HepG2 (cell line): ENCODE results near the gene LARP1. TPM values are rescaled to one million over a fixed set of nuclear protein-coding genes. Genes with fewer than 3 reads are reported as not detected.
A peak's percentile ranks its signal among the peaks of the same experiment; 100 is the strongest.

Experiments used
- ATAC-seq: fragments of 200-7000 bp; cut with Tn5 transposase; 3 replicates; pipeline ENCODE4 v1.9.1; 2020; ENCODE audit warnings: mild to moderate bottlenecking, moderate library complexity
- Bru-seq: library from RNA; stranded (reverse); fragments of 400-500 nt; gene quantifications from one replicate; lab custom pipeline; 2021; lab: Mats Ljungman, UMichigan
- BruChase-seq, 2 experiments: library from RNA; stranded (reverse); fragments of 400-500 nt; gene quantifications; one replicate each; lab custom pipeline; 2021; lab: Mats Ljungman, UMichigan
- BruUV-seq: library from RNA; stranded (reverse); fragments of 400-500 nt; replicated peaks from 2 replicates; lab custom pipeline; 2021; lab: Mats Ljungman, UMichigan
- CTCF ChIA-PET: fragments of 300-600 bp; formaldehyde crosslinking; extraction: SDS; loops from one replicate; lab custom pipeline; 2021; ENCODE audit warnings: low total read pairs, inconsistent platforms, low intra/inter-chr PET ratio; lab: Yijun Ruan, JAX
- POLR2A ChIA-PET: fragments of 350-600 bp; sonication (Branson Sonifier 250); formaldehyde crosslinking; loops from one replicate; lab custom pipeline; 2020; ENCODE audit warnings: antibody characterized with exemption, inconsistent platforms; lab: Yijun Ruan, JAX
- DNase-seq: peaks from one replicate; pipeline ENCODE4 v3.0.0-alpha.2; 2015; ENCODE audit warnings: low spot score
- FAIRE-seq: peaks from 3 replicates; lab custom pipeline; 2011; peaks lifted over from hg19 to GRCh38; lab: Jason Lieb, UNC
- H2AFZ ChIP-seq: one replicate; pipeline ENCODE4 v1.6.1; 2011; ENCODE audit warnings: low read length, inconsistent platforms
- H3K27ac ChIP-seq: fragments of 300-600 bp; 3 replicates; pipeline ENCODE4 v1.8.0; 2011; ENCODE audit warnings: mixed run types, mild to moderate bottlenecking, mixed read lengths, low read length, inconsistent platforms; ENCODE audit not compliant: insufficient read depth; ENCODE audit errors: extremely low read length
- H3K27me3 ChIP-seq, 2 experiments: fragments of 200-600 bp in 1 of 2; 2 replicates in 1 of 2; 3 replicates in 1 of 2; pipeline versions ENCODE4 v1.6.0 to v1.8.0; 2011; ENCODE audit warnings: low read length in 2 of 2, mild to moderate bottlenecking in 2 of 2, moderate library complexity in 2 of 2, inconsistent platforms in 1 of 2; ENCODE audit not compliant: insufficient read depth in 2 of 2, control insufficient read depth in 1 of 2
- H3K36me3 ChIP-seq, 2 experiments: fragments of 200-600 bp in 1 of 2; replicated peaks in 1 of 2; 2 replicates in 1 of 2; 3 replicates in 1 of 2; pipeline versions ENCODE4 v1.5.1 to v1.8.0; 2011; ENCODE audit warnings: low read length in 2 of 2, inconsistent platforms in 1 of 2; ENCODE audit not compliant: insufficient read depth in 2 of 2, control insufficient read depth in 1 of 2
- H3K4me1 ChIP-seq: 2 replicates; pipeline ENCODE4 v1.5.1; 2012; ENCODE audit warnings: low read length, inconsistent platforms; ENCODE audit not compliant: insufficient read depth
- H3K4me2 ChIP-seq: 2 replicates; pipeline ENCODE4 v1.6.0; 2011; ENCODE audit warnings: low read depth, low read length, inconsistent platforms
- H3K4me3 ChIP-seq, 3 experiments: fragments of 200-600 bp in 1 of 3; sonication (generic), shearing (Covaris generic) in 1 of 3; replicated peaks in 1 of 3; 2 replicates each; pipeline ENCODE4 v1.5.1; 2011 to 2016; ENCODE audit warnings: low read length in 3 of 3, inconsistent platforms in 2 of 3, low read depth in 2 of 3, mild to moderate bottlenecking in 2 of 3, control low read depth in 1 of 3, mixed read lengths in 1 of 3; ENCODE audit not compliant: insufficient read depth in 1 of 3
- H3K79me2 ChIP-seq: one replicate; pipeline ENCODE4 v1.6.1; 2011; ENCODE audit warnings: low read length, inconsistent platforms; ENCODE audit not compliant: insufficient read depth
- H3K9ac ChIP-seq: 2 replicates; pipeline ENCODE4 v1.6.0; 2011; ENCODE audit warnings: mild to moderate bottlenecking, low read depth, low read length, inconsistent platforms; ENCODE audit not compliant: insufficient read depth
- H3K9me3 ChIP-seq: 2 replicates; pipeline ENCODE4 v1.5.1; 2012; ENCODE audit warnings: mild to moderate bottlenecking, low read length
- H4K20me1 ChIP-seq: 2 replicates; pipeline ENCODE4 v1.6.0; 2011; ENCODE audit warnings: inconsistent platforms, mild to moderate bottlenecking, low read length, moderate library complexity; ENCODE audit not compliant: insufficient read depth
- ARNT2 ChIP-seq: sonication (generic); formaldehyde crosslinking; IDR thresholded peaks from 2 replicates; pipeline ENCODE4 v1.8.0; 2022; ENCODE audit warnings: mild to moderate bottlenecking, low read depth, missing genetic modification reagents, moderate library complexity
- FOXK1 ChIP-seq: sonication (generic); formaldehyde crosslinking; IDR thresholded peaks from 2 replicates; pipeline ENCODE4 v1.4.0; 2020; ENCODE audit warnings: low read depth, missing genetic modification reagents, borderline replicate concordance
- HDAC1 ChIP-seq: sonication (generic); formaldehyde crosslinking; IDR thresholded peaks from 2 replicates; pipeline ENCODE4 v1.5.1; 2020; ENCODE audit warnings: mild to moderate bottlenecking, missing genetic modification reagents
- KAT8 ChIP-seq: IDR thresholded peaks from 2 replicates; pipeline ENCODE4 v1.6.1; 2016; ENCODE audit warnings: missing genetic modification reagents, missing compliant biosample characterization
- MTF1 ChIP-seq: sonication (generic); formaldehyde crosslinking; IDR thresholded peaks from 2 replicates; pipeline ENCODE4 v1.5.0; 2020; ENCODE audit warnings: missing genetic modification reagents
- NONO ChIP-seq, 2 experiments: fragments of 450-650 bp in 1 of 2; sonication (generic) in 1 of 2; formaldehyde crosslinking in 1 of 2; IDR thresholded peaks in 1 of 2; conservative IDR thresholded peaks in 1 of 2; 2 replicates each; pipeline versions ENCODE4 v1.6.1 to v1.8.0; 2017 to 2022; ENCODE audit warnings: mild to moderate bottlenecking in 1 of 2, missing genetic modification reagents in 1 of 2, moderate library complexity in 1 of 2
- POLR2A ChIP-seq, 2 experiments: IDR thresholded peaks; 2 replicates each; pipeline ENCODE4 v1.6.1; 2011; ENCODE audit warnings: low read depth in 2 of 2, low read length in 2 of 2, mild to moderate bottlenecking in 1 of 2, moderate library complexity in 1 of 2; ENCODE audit not compliant: insufficient read depth in 1 of 2
- RORA ChIP-seq: sonication (generic); formaldehyde crosslinking; IDR thresholded peaks from 2 replicates; pipeline ENCODE4 v1.5.0; 2020; ENCODE audit warnings: mild to moderate bottlenecking, missing genetic modification reagents, moderate library complexity
- TFE3 ChIP-seq: IDR thresholded peaks from 2 replicates; pipeline ENCODE4 v1.6.1; 2016
- ZFP41 ChIP-seq: sonication (generic); formaldehyde crosslinking; IDR thresholded peaks from 2 replicates; pipeline ENCODE4 v1.4.0; 2020; ENCODE audit warnings: mild to moderate bottlenecking, missing genetic modification reagents, borderline replicate concordance
- ZNF138 ChIP-seq: sonication (generic); formaldehyde crosslinking; IDR thresholded peaks from 2 replicates; pipeline ENCODE4 v1.5.0; 2020; ENCODE audit warnings: mild to moderate bottlenecking, low read depth, missing genetic modification reagents
- ZNF441 ChIP-seq: sonication (generic); formaldehyde crosslinking; IDR thresholded peaks from 2 replicates; pipeline ENCODE4 v1.7.0; 2021; ENCODE audit warnings: missing genetic modification reagents, borderline replicate concordance
- ZNF564 ChIP-seq: sonication (generic); formaldehyde crosslinking; IDR thresholded peaks from 2 replicates; pipeline ENCODE4 v1.8.1; 2023; ENCODE audit warnings: mild to moderate bottlenecking, missing genetic modification reagents
- ZNF614 ChIP-seq: IDR thresholded peaks from 2 replicates; pipeline ENCODE4 v1.6.1; 2018; ENCODE audit warnings: missing biosample characterization, missing genetic modification reagents, inconsistent platforms, borderline replicate concordance
- WGBS: methylation state at CpG from one replicate; pipeline ENCODE4 v1.1.6; 2017; ENCODE audit warnings: low lambda C conversion rate; 5-methylcytosine and 5-hydroxymethylcytosine counted together
- in situ Hi-C: cut with HindIII; loops from 2 replicates; pipeline ENCODE4 v1.10.0; 2017; ENCODE audit warnings: low pct_unique_long_range_greater_than_20kb; ENCODE audit not compliant: extremely low pct_ligation_motif_present
- intact Hi-C: fragments of 100-400 bp; cut with micrococcal nuclease; formaldehyde crosslinking; loops from one replicate; pipeline ENCODE4 v1.10.0; 2022; ENCODE audit not compliant: unreplicated experiment
- long read RNA-seq, 2 experiments: library from RNA in 1 of 2; library from polyadenylated mRNA in 1 of 2; stranded (forward) in 1 of 2; unstranded in 1 of 2; transcript quantifications; one replicate each; pipeline ENCODE4 v2.0.0, GENCODE V29; 2019 to 2022
- polyA minus RNA-seq, 3 experiments: library from RNA; depleted of rRNA, polyadenylated mRNA; stranded (reverse); fragments of >200 nt; gene quantifications; 2 replicates each; pipeline ENCODE4 v1.2.3, GENCODE V29; 2011; ENCODE audit warnings: low replicate concordance in 1 of 3
- polyA plus RNA-seq, 8 experiments: library from polyadenylated mRNA; depleted of rRNA in 3 of 8; stranded (reverse) in 7 of 8; unstranded in 1 of 8; fragments of >200 nt; fragmentation: Illumina TruSeq in 4 of 8; extraction: Trizol in 4 of 8; gene quantifications; 2 replicates each; pipeline versions ENCODE4 v1.2.1 to v1.2.3, GENCODE V29; 2011 to 2016; ENCODE audit warnings: low read depth in 4 of 8, missing spikeins in 1 of 8, mixed read lengths in 1 of 8; ENCODE audit not compliant: insufficient read depth in 1 of 8
- total RNA-seq, 5 experiments: library from RNA; depleted of rRNA; stranded (reverse); fragments of >200 nt; fragmentation: Illumina TruSeq; extraction: Trizol; gene quantifications; 2 replicates each; pipeline ENCODE4 v1.2.3, GENCODE V29; 2016; ENCODE audit warnings: low read depth in 1 of 5
- TF ChIP-seq, protein P1 (sequence below): sonication (generic); formaldehyde crosslinking; IDR thresholded peaks from 2 replicates; pipeline ENCODE4 v1.8.0; 2022; ENCODE audit warnings: missing genetic modification reagents, low read depth, mild to moderate bottlenecking, borderline replicate concordance

The LARP1 gene
- total RNA-seq (2016; rRNA removed; fragmentation: Illumina TruSeq; extraction: Trizol) (61.4 and 68.5 TPM in 2 replicates), polyA plus RNA-seq (2011; rRNA removed) (45.2 and 52.0 TPM in 2 replicates), polyA minus RNA-seq (2011; rRNA and poly(A)+ RNA removed; ENCODE audit: low replicate concordance) (72.7 and 144 TPM in 2 replicates), Bru-seq, nascent RNA (percentile 87 among the genes with signal in this experiment), BruChase-seq, experiment 1, labeled RNA remaining after a 6-hour chase (percentile 94 among the genes with signal in this experiment), BruChase-seq, experiment 2, labeled RNA remaining after a 2-hour chase (percentile 90 among the genes with signal in this experiment)
- 8.7 and 8.9 TPM in 2 replicates for total RNA-seq (2016; cell fraction: cytosol; rRNA removed; fragmentation: Illumina TruSeq; extraction: Trizol; ENCODE audit: low read depth)
- 57.6 and 62.0 TPM in 2 replicates for total RNA-seq (2016; cell fraction: insoluble cytoplasmic fraction; rRNA removed; fragmentation: Illumina TruSeq; extraction: Trizol)
- total RNA-seq (2016; cell fraction: membrane; rRNA removed; fragmentation: Illumina TruSeq; extraction: Trizol) = 36.8 and 41.2 TPM in 2 replicates
- total RNA-seq (2016; cell fraction: nucleus; rRNA removed; fragmentation: Illumina TruSeq; extraction: Trizol) = 72.6 and 80.1 TPM in 2 replicates
- polyA plus RNA-seq (2011; cell fraction: cytosol; rRNA removed) = 29.4 and 31.7 TPM in 2 replicates
- polyA plus RNA-seq (2011; cell fraction: nucleus; rRNA removed) = 74.2 and 76.9 TPM in 2 replicates
- polyA plus RNA-seq (2012) = 59.4 and 62.0 TPM in 2 replicates
- polyA plus RNA-seq (2016; cell fraction: cytosol; fragmentation: Illumina TruSeq; extraction: Trizol; ENCODE audit: low read depth) = 4.0 and 4.5 TPM in 2 replicates
- 69.6 and 92.6 TPM in 2 replicates for polyA plus RNA-seq (2016; cell fraction: insoluble cytoplasmic fraction; fragmentation: Illumina TruSeq; extraction: Trizol; ENCODE audit: low read depth)
- polyA plus RNA-seq (2016; cell fraction: membrane; fragmentation: Illumina TruSeq; extraction: Trizol; ENCODE audit: low read depth) = 15.3 and 19.6 TPM in 2 replicates
- polyA plus RNA-seq (2016; cell fraction: nucleus; fragmentation: Illumina TruSeq; extraction: Trizol; ENCODE audit: insufficient read depth, low read depth) = 143 and 158 TPM in 2 replicates
- 40.8 and 53.5 TPM in 2 replicates for polyA minus RNA-seq (2011; cell fraction: cytosol; rRNA and poly(A)+ RNA removed)
- polyA minus RNA-seq (2011; cell fraction: nucleus; rRNA and poly(A)+ RNA removed) = 66.0 and 100 TPM in 2 replicates
- long read RNA-seq, experiment 1, partial matches to known transcripts = 10 of 53 reads
- long read RNA-seq, experiment 1, other reads (novel, unspliced or antisense) = 42 of 53 reads
- long read RNA-seq, experiment 2, partial matches to known transcripts = 94 of 112 reads
- long read RNA-seq, experiment 2, other reads (novel, unspliced or antisense) = 17 of 112 reads

DNA sequence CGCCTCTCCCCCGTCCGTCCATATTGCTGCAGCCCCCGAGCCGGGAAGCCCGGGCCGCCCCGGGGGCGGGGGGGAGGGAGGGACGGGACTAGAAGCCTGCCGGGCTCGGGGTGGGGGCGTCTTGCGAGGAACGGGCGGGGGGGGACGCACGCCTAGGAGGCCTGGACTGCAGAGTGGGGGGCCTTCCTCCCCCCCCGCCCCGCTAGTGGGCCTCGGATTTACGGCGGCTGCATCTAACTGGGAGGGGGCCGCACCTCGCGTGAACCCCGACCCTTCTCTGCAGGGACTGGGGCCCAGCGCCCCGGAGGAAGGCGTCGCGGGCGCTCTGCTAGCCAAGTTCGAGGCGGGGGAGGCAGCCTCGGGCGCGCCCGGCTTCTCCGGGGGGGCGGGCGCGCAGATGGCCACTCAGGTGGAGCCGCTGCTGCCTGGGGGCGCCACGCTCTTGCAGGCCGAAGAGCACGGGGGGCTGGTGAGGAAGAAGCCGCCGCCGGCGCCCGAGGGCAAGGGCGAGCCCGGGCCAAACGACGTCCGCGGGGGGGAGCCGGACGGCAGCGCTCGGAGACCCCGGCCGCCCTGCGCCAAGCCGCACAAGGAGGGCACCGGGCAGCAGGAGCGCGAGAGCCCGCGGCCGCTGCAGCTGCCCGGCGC is at the start of gene LARP1:
Gene LARP1 (plus strand): TSS at position 17 of the 648 bp plus-strand sequence. CDS start 381 bp downstream, at position 398.
- peaks cover 38% of the 10 kb centered on the region for H4K20me1 ChIP-seq
- H3K9ac ChIP-seq = peak within 1 kb of the TSS; percentile 95
- no CpG with 5 or more reads among the region's 75 CpGs for WGBS
- ChIA-PET CTCF (no interaction called here), POLR2A (no interaction called here)
- peaks cover 46% of the 10 kb centered on the region for H3K79me2 ChIP-seq
- H3K36me3 ChIP-seq = no peaks in the 10 kb centered on the region
- DNase-seq = no peak
- peak; percentile 9 for ATAC-seq
- H3K27me3 ChIP-seq = no peaks in the 10 kb centered on the region; a peak in 1 of 5 replicates
- peak within 1 kb of the TSS; percentile 89 for H3K4me2 ChIP-seq
- no peak within 1 kb of the TSS for H2AFZ ChIP-seq
- peak within 1 kb of the TSS; percentile 93 for H3K27ac ChIP-seq
- intact Hi-C loops (loop anchor here (1.0 to 5.0 kb wide), 4 partner anchors 53 to 103 kb away; partner anchors contain the start of gene CNOT8), in situ Hi-C loops (loop anchor here (10.0 kb wide), 1 partner anchor 101 kb away; no protein-coding TSS in a partner anchor)
- H3K9me3 ChIP-seq = no peaks in the 10 kb centered on the region
- peak within 1 kb of the TSS; percentile 75 to 94 (median 89) for H3K4me3 ChIP-seq
- peaks cover 56% of the 10 kb centered on the region for H3K4me1 ChIP-seq
- TSS peak; percentile 32 for BruUV-seq
- no peak for FAIRE-seq
- TF ChIP-seq MTF1 (CRISPR knock-in tag) (no peak), ZNF614 (CRISPR knock-in tag) (no peak), ZNF441 (peak; percentile 22; the same call in 1 of the 2 replicates), ZFP41 (CRISPR knock-in tag) (no peak), RORA (CRISPR knock-in tag) (no peak), HDAC1 (peak; percentile 14; the same call in 1 of the 2 replicates), ARNT2 (no peak; the same call in 1 of the 2 replicates), NONO (IDR thresholded peaks at IDR 0.05) (no peak), NONO (CRISPR knock-in tag; conservative IDR thresholded peaks at IDR 0.05) (peak; percentile 51; the same call in 1 of the 2 replicates), TFE3 (CRISPR knock-in tag) (no peak), FOXK1 (no peak), POLR2A (IDR thresholded peaks at IDR 0.05; ENCODE audit: insufficient read depth in 1 of 2, low read depth in 2 of 2, low read length in 2 of 2) (peak in 1 of 2 experiments; percentile 8; a peak in 1 of 4 replicates), ZNF138 (CRISPR knock-in tag) (no peak), KAT8 (CRISPR knock-in tag) (no peak), ZNF564 (0 out of 2 replicates have a peak, but pooled peaks have one; percentile 1)
- TF ChIP-seq, protein P1, sequence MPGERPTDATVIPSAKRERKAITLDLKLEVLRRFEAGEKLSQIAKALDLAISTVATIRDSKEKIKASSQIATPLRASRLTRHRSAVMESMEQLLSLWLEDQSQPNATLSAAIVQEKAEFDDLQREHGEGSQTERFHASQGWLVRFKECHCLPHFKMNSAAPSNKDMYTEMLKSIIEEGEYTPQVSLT (CRISPR knock-in tag) = no peak
